Measurements from ENCODE around the gene TTC39A.

DNA sequence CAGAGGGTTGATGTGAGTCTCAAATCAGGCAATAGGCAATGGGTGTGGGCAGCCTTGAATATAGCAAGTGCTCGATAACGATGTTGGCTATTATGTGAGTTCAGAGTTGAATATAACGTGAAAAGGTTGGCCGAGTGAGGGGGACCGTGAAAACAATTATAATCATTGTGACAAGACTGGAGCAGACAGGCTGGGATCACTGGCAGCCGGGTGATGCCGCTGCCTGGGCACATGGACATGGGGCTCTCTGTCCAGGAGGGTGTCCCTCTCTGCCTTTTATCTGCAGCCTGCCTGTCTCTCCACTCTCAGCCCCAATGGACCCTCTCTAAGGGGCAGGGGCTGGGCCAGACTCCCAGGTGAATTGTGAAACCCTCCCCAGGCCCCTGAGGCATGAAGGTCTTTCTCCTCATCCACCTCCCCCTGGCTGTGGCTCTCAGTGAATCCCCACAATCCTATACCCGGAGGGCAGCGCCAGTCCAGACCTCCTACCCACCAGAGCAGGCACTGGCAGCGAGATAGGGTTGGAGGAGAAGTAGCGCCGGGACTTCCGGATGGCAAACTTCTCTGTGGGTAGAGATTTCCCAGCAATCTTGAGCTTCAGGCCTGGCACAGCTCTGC is 36.4 kb downstream of the TTC39A start:
- TF ChIP-seq CTCF (conservative IDR thresholded peaks at IDR 0.05 in 1 of 2, IDR thresholded peaks at IDR 0.05 in 1 of 2; ENCODE audit: low read depth in 1 of 2, low read length in 2 of 2) (no peak), EZH2 (IDR thresholded peaks at IDR 0.05; ENCODE audit: low read length, missing control alignments) (no peak)
